WERI-Rb-1 (cell line): Measurements from ENCODE around the gene CCL22.

Experiments used
- DNase-seq: peaks from one replicate; pipeline ENCODE4 v3.0.0-alpha.2; 2020
- H3K27ac ChIP-seq: fragments of 250-450 bp; sonication (Bioruptor Pico); 2 replicates; pipeline ENCODE4 v1.5.1; 2020; ENCODE audit warnings: mild to moderate bottlenecking, moderate library complexity
- H3K27me3 ChIP-seq: fragments of 250-450 bp; sonication (Bioruptor Pico); 2 replicates; pipeline ENCODE4 v1.5.1; 2021; ENCODE audit warnings: mild to moderate bottlenecking, low read depth, moderate library complexity; ENCODE audit not compliant: insufficient read depth, severe bottlenecking
- H3K36me3 ChIP-seq: fragments of 250-450 bp; sonication (Bioruptor Pico); 2 replicates; pipeline ENCODE4 v1.5.1; 2020; ENCODE audit warnings: mild to moderate bottlenecking, moderate library complexity
- H3K4me3 ChIP-seq: 2 replicates; pipeline ENCODE4 v1.5.1; 2011; ENCODE audit warnings: low read depth, mild to moderate bottlenecking, control low read depth, low read length
- H3K9me3 ChIP-seq: fragments of 250-450 bp; sonication (Bioruptor Pico); 2 replicates; pipeline ENCODE4 v1.5.1; 2021; ENCODE audit warnings: mild to moderate bottlenecking, moderate library complexity; ENCODE audit not compliant: severe bottlenecking
- CTCF ChIP-seq: IDR thresholded peaks from 2 replicates; pipeline ENCODE4 v1.5.1; 2011; ENCODE audit warnings: low read depth, mild to moderate bottlenecking, control low read depth, inconsistent platforms, low read length

CCL22 gene

GRCh38 chr16:57329718-57330327 lies 28.8 kb upstream of the CCL22 start:
- peaks cover 6% of the 10 kb centered on the region for H3K9me3 ChIP-seq
- no peaks in the 10 kb centered on the region for H3K27me3 ChIP-seq
- H3K27ac ChIP-seq = no peak overlapping the region
- no peak overlapping the region for H3K4me3 ChIP-seq
- TF ChIP-seq CTCF = no peak
- no peak for DNase-seq
- H3K36me3 ChIP-seq = no peaks in the 10 kb centered on the region

- DNase-seq = no peak
- no peak overlapping the region for H3K4me3 ChIP-seq
- no peaks in the 10 kb centered on the region for H3K27me3 ChIP-seq
- TF ChIP-seq CTCF = no peak
- peaks cover 6% of the 10 kb centered on the region for H3K9me3 ChIP-seq
- no peaks in the 10 kb centered on the region for H3K36me3 ChIP-seq
- H3K27ac ChIP-seq = no peak overlapping the region
These were observed 27.2 kb upstream of the CCL22 start for GRCh38 chr16:57331355-57331754.

GRCh38 chr16:57333402-57333801 lies 25.2 kb upstream of the CCL22 start:
- no peak for TF ChIP-seq CTCF
- H3K9me3 ChIP-seq = peaks cover 6% of the 10 kb centered on the region
- H3K27ac ChIP-seq = no peak overlapping the region
- no peak overlapping the region for H3K4me3 ChIP-seq
- H3K36me3 ChIP-seq = no peaks in the 10 kb centered on the region
- DNase-seq = no peak
- no peaks in the 10 kb centered on the region for H3K27me3 ChIP-seq

GRCh38 chr16:57335366-57335765 lies 23.2 kb upstream of the CCL22 start:
- no peak for DNase-seq
- Histone ChIP-seq H3K4me3 (no peak overlapping the region), H3K36me3 (no peaks in the 10 kb centered on the region), H3K27me3 (no peaks in the 10 kb centered on the region), H3K27ac (no peak overlapping the region), H3K9me3 (peaks cover 6% of the 10 kb centered on the region)
- TF ChIP-seq CTCF = no peak

GRCh38 chr16:57341062-57341440 lies 17.5 kb upstream of the CCL22 start:
- no peak for TF ChIP-seq CTCF
- Histone ChIP-seq H3K27ac (no peak overlapping the region), H3K27me3 (no peaks in the 10 kb centered on the region), H3K9me3 (no peaks in the 10 kb centered on the region), H3K36me3 (no peaks in the 10 kb centered on the region), H3K4me3 (no peak overlapping the region)
- DNase-seq = no peak
